H9 (cell line): ENCODE data around the gene STX1A. TPM values are rescaled to one million over a fixed set of nuclear protein-coding genes. Genes with fewer than 3 reads are reported as not detected.

Source experiments
- DNase-seq: peaks from one replicate; pipeline ENCODE4 v3.0.0-alpha.2; 2017
- H2AFZ ChIP-seq: one replicate; pipeline ENCODE4 v1.6.1; 2013; ENCODE audit warnings: mild to moderate bottlenecking, low read length, control low read depth, moderate library complexity
- H2AK5ac ChIP-seq: 2 replicates; pipeline ENCODE4 v1.6.1; 2013; ENCODE audit warnings: low read length, control low read depth, mixed read lengths; ENCODE audit not compliant: insufficient read length
- H2BK120ac ChIP-seq: one replicate; pipeline ENCODE4 v1.6.1; 2013; ENCODE audit warnings: low read depth, mild to moderate bottlenecking, low read length, control low read depth, inconsistent platforms; ENCODE audit not compliant: poor library complexity, severe bottlenecking
- H2BK12ac ChIP-seq: 2 replicates; pipeline ENCODE4 v1.6.1; 2013; ENCODE audit warnings: low read length, control low read depth, mixed read lengths, low read depth; ENCODE audit not compliant: insufficient read length
- H2BK15ac ChIP-seq: 2 replicates; pipeline ENCODE4 v1.6.1; 2013; ENCODE audit warnings: low read depth, low read length, control low read depth
- H2BK20ac ChIP-seq: one replicate; pipeline ENCODE4 v1.6.1; 2013; ENCODE audit warnings: low read depth, mild to moderate bottlenecking, low read length, control low read depth, inconsistent platforms; ENCODE audit not compliant: poor library complexity, severe bottlenecking
- H2BK5ac ChIP-seq: 2 replicates; pipeline ENCODE4 v1.6.1; 2013; ENCODE audit warnings: low read length, control low read depth, mixed read lengths; ENCODE audit not compliant: insufficient read length
- H3K14ac ChIP-seq: 2 replicates; pipeline ENCODE4 v1.6.1; 2013; ENCODE audit warnings: low read length, control low read depth; ENCODE audit not compliant: insufficient read depth
- H3K18ac ChIP-seq: 2 replicates; pipeline ENCODE4 v1.6.1; 2013; ENCODE audit warnings: low read depth, mild to moderate bottlenecking, mixed read lengths, low read length, control low read depth; ENCODE audit not compliant: insufficient read length
- H3K23ac ChIP-seq: 2 replicates; pipeline ENCODE4 v1.6.1; 2013; ENCODE audit warnings: low read length, control low read depth, mixed read lengths, low read depth; ENCODE audit not compliant: insufficient read length
- H3K23me2 ChIP-seq: 2 replicates; pipeline ENCODE4 v1.6.1; 2013; ENCODE audit warnings: low read depth, mild to moderate bottlenecking, mixed read lengths, low read length, control low read depth; ENCODE audit not compliant: insufficient read length, poor library complexity, severe bottlenecking
- H3K27ac ChIP-seq: 2 replicates; pipeline ENCODE4 v1.5.1; 2013; ENCODE audit warnings: low read length, control low read depth, mixed read lengths, low read depth; ENCODE audit not compliant: insufficient read length
- H3K27me3 ChIP-seq: 2 replicates; pipeline ENCODE4 v1.6.1; 2013; ENCODE audit warnings: low read length, control low read depth, inconsistent platforms; ENCODE audit not compliant: insufficient read depth
- H3K4ac ChIP-seq: 2 replicates; pipeline ENCODE4 v1.6.1; 2013; ENCODE audit warnings: low read depth, mild to moderate bottlenecking, control low read depth, inconsistent platforms, low read length, moderate library complexity
- H3K4me1 ChIP-seq: 2 replicates; pipeline ENCODE4 v1.6.1; 2013; ENCODE audit warnings: low read length, control low read depth, inconsistent platforms; ENCODE audit not compliant: insufficient read depth
- H3K4me2 ChIP-seq: 2 replicates; pipeline ENCODE4 v1.6.1; 2013; ENCODE audit warnings: low read length, control low read depth, mixed read lengths; ENCODE audit not compliant: insufficient read length, insufficient read depth
- H3K56ac ChIP-seq: 2 replicates; pipeline ENCODE4 v1.6.1; 2013; ENCODE audit warnings: low read depth, mild to moderate bottlenecking, mixed read lengths, low read length, control low read depth; ENCODE audit not compliant: insufficient read length
- H3K79me1 ChIP-seq: 2 replicates; pipeline ENCODE4 v1.6.1; 2013; ENCODE audit warnings: low read depth, mild to moderate bottlenecking, moderate library complexity, low read length, control low read depth, inconsistent platforms; ENCODE audit not compliant: insufficient read depth, poor library complexity, severe bottlenecking
- H3K79me2 ChIP-seq: 2 replicates; pipeline ENCODE4 v1.6.1; 2013; ENCODE audit warnings: low read length, control low read depth, inconsistent platforms; ENCODE audit not compliant: insufficient read depth
- H3K9ac ChIP-seq: 2 replicates; pipeline ENCODE4 v1.6.1; 2013; ENCODE audit warnings: low read length, control low read depth, mixed read lengths; ENCODE audit not compliant: insufficient read length; ENCODE audit errors: extremely low read depth
- H3K9me3 ChIP-seq: one replicate; pipeline ENCODE4 v1.6.1; 2013; ENCODE audit warnings: low read depth, low read length, inconsistent platforms; ENCODE audit not compliant: control insufficient read depth
- H3T11ph ChIP-seq: one replicate; pipeline ENCODE4 v1.6.1; 2013; ENCODE audit warnings: mild to moderate bottlenecking, low read length, control low read depth, inconsistent platforms
- H4K20me1 ChIP-seq: one replicate; pipeline ENCODE4 v1.6.1; 2013; ENCODE audit not compliant: control insufficient read depth, insufficient read length, insufficient read depth
- H4K5ac ChIP-seq: 2 replicates; pipeline ENCODE4 v1.6.1; 2013; ENCODE audit warnings: low read depth, mild to moderate bottlenecking, mixed read lengths, low read length, control low read depth; ENCODE audit not compliant: insufficient read length
- H4K8ac ChIP-seq: replicated peaks from 2 replicates; pipeline ENCODE4 v1.6.1; 2013; ENCODE audit warnings: low read length, control low read depth, mixed read lengths, low read depth; ENCODE audit not compliant: insufficient read length
- H4K91ac ChIP-seq: 2 replicates; pipeline ENCODE4 v1.6.1; 2013; ENCODE audit warnings: low read depth, mild to moderate bottlenecking, moderate library complexity, mixed read lengths, low read length, control low read depth; ENCODE audit not compliant: insufficient read length
- H3K27ac Mint-ChIP-seq, 3 experiments: 2 replicates in 2 of 3; 3 replicates in 1 of 3; pipeline ENCODE4 v1.8.0; 2020 to 2021; ENCODE audit warnings: mixed read lengths in 3 of 3, mild to moderate bottlenecking in 1 of 3, moderate library complexity in 1 of 3
- H3K27me3 Mint-ChIP-seq: 2 replicates; pipeline ENCODE4 v1.8.0; 2021; ENCODE audit warnings: low read depth, mild to moderate bottlenecking, moderate library complexity, mixed read lengths
- H3K36me3 Mint-ChIP-seq, 3 experiments: 2 replicates in 2 of 3; 3 replicates in 1 of 3; pipeline ENCODE4 v1.8.0; 2020 to 2021; ENCODE audit warnings: low read depth in 3 of 3, mixed read lengths in 3 of 3; ENCODE audit not compliant: insufficient read depth in 1 of 3
- H3K4me1 Mint-ChIP-seq, 2 experiments: 2 replicates each; pipeline ENCODE4 v1.8.0; 2020; ENCODE audit warnings: mixed read lengths in 2 of 2
- H3K4me3 Mint-ChIP-seq, 2 experiments: 2 replicates in 1 of 2; 3 replicates in 1 of 2; pipeline ENCODE4 v1.8.0; 2020 to 2021; ENCODE audit warnings: mild to moderate bottlenecking in 2 of 2, mixed read lengths in 2 of 2, moderate library complexity in 1 of 2
- H3K9me3 Mint-ChIP-seq, 2 experiments: 2 replicates in 1 of 2; 3 replicates in 1 of 2; pipeline ENCODE4 v1.8.0; 2020; ENCODE audit warnings: mild to moderate bottlenecking in 2 of 2, mixed read lengths in 2 of 2, moderate library complexity in 1 of 2
- CTCF ChIP-seq: fragments of 200-600 bp; sonication (generic); conservative IDR thresholded peaks from 3 replicates; pipeline ENCODE4 v1.8.0; 2021; ENCODE audit warnings: antibody characterized with exemption, mild to moderate bottlenecking
- WGBS: extraction: QIAGEN DNeasy Blood & Tissue Kit; methylation state at CpG from one replicate; pipeline ENCODE4 v1.1.7; 2013; ENCODE audit warnings: missing lambda C conversion rate, low lambda C conversion rate, mixed read lengths; ENCODE audit not compliant: insufficient read length; ENCODE audit errors: extremely low coverage; 5-methylcytosine and 5-hydroxymethylcytosine counted together
- total RNA-seq: library from RNA; stranded (reverse); gene quantifications from 2 replicates; pipeline ENCODE4 v1.2.1, GENCODE V29; 2021

The STX1A gene
- total RNA-seq, 1 experiment from 2014 or later, result 10.1 TPM

GRCh38 chr7:73730485-73730884 lies 11.0 kb upstream of the STX1A start:
- H3K4me2 ChIP-seq, result no peak overlapping the region
- H4K5ac ChIP-seq, result no peak overlapping the region
- no peak overlapping the region for H3K9ac ChIP-seq
- Mint-ChIP-seq H3K4me1 (peaks cover 9 to 19% of the 10 kb centered on the region in 2 experiments), H3K27ac (peak overlapping the region in 1 of 3 experiments; percentile 8; a peak in 1 of 7 replicates), H3K9me3 (no peaks in the 10 kb centered on the region), H3K36me3 (peaks cover 0 to 7% (median 0%) of the 10 kb centered on the region in 3 experiments; a peak in 1 of 7 replicates), H3K4me3 (no peak overlapping the region), H3K27me3 (no peaks in the 10 kb centered on the region; the same call in none of the 2 replicates)
- no peak overlapping the region for H2BK20ac ChIP-seq
- no peak overlapping the region for H3K14ac ChIP-seq
- H3K27ac ChIP-seq, result no peak overlapping the region
- no peak overlapping the region for H4K8ac ChIP-seq
- no peaks in the 10 kb centered on the region for H4K20me1 ChIP-seq
- H2BK15ac ChIP-seq, result no peak overlapping the region
- no peaks in the 10 kb centered on the region for H3K27me3 ChIP-seq
- no peak overlapping the region for H2AK5ac ChIP-seq
- H2BK12ac ChIP-seq, result no peak overlapping the region
- no peak overlapping the region for H3K4ac ChIP-seq
- no peak overlapping the region for H3K56ac ChIP-seq
- H3K9me3 ChIP-seq, result no peaks in the 10 kb centered on the region
- no peak overlapping the region for H4K91ac ChIP-seq
- no peak overlapping the region for H2AFZ ChIP-seq
- no peaks in the 10 kb centered on the region for H3K79me1 ChIP-seq
- H3T11ph ChIP-seq, result no peak overlapping the region
- no peak for DNase-seq
- H3K4me1 ChIP-seq, result no peaks in the 10 kb centered on the region
- no peak for TF ChIP-seq CTCF
- H3K18ac ChIP-seq, result no peak overlapping the region
- no CpG with 5 or more reads among the region's 3 CpGs for WGBS
- H3K23me2 ChIP-seq, result no peaks in the 10 kb centered on the region
- H2BK120ac ChIP-seq, result no peak overlapping the region
- no peaks in the 10 kb centered on the region for H3K79me2 ChIP-seq
- no peak overlapping the region for H3K23ac ChIP-seq
- no peak overlapping the region for H2BK5ac ChIP-seq
